SU-DHL-6 (cell line): ENCODE measurements around the gene ARCN1.

Experiments used
- H2AFZ ChIP-seq: fragments of 200-600 bp; sonication (generic); 2 replicates; pipeline ENCODE4 v1.6.1; 2014; ENCODE audit warnings: low read depth, mild to moderate bottlenecking, moderate library complexity, mixed read lengths, antibody characterized with exemption, low read length; ENCODE audit not compliant: severe bottlenecking
- H3F3A ChIP-seq: fragments of 200-600 bp; shearing (Covaris generic); 2 replicates; pipeline ENCODE4 v1.6.0; 2016; ENCODE audit warnings: antibody characterized with exemption, mild to moderate bottlenecking; ENCODE audit not compliant: insufficient read depth
- H3K27ac ChIP-seq: fragments of 200-600 bp; sonication (generic); 2 replicates; pipeline ENCODE4 v1.5.1; 2016; ENCODE audit warnings: low read depth, mild to moderate bottlenecking, low read length, moderate library complexity, mixed read lengths
- H3K27me3 ChIP-seq: fragments of 200-600 bp; sonication (generic), shearing (Covaris generic); 2 replicates; pipeline ENCODE4 v1.6.0; 2014; ENCODE audit warnings: mild to moderate bottlenecking, low read length
- H3K36me3 ChIP-seq: fragments of 200-600 bp; sonication (generic); 2 replicates; pipeline ENCODE4 v1.6.1; 2014; ENCODE audit warnings: mild to moderate bottlenecking, low read length, mixed read lengths
- H3K4me2 ChIP-seq: fragments of 300-600, 200-600 bp; shearing (Covaris generic), sonication (generic); 2 replicates; pipeline ENCODE4 v1.6.0; 2014; ENCODE audit warnings: low read length, low read depth, mild to moderate bottlenecking; ENCODE audit not compliant: poor library complexity, severe bottlenecking
- H3K4me3 ChIP-seq: fragments of 200-600 bp; sonication (generic); 2 replicates; pipeline ENCODE4 v1.5.1; 2014; ENCODE audit warnings: antibody characterized with exemption, low read length, mild to moderate bottlenecking, mixed read lengths; ENCODE audit not compliant: insufficient read depth, poor library complexity, severe bottlenecking
- H3K79me2 ChIP-seq: fragments of 200-600 bp; sonication (generic); 2 replicates; pipeline ENCODE4 v1.6.1; 2014; ENCODE audit warnings: mild to moderate bottlenecking, low read length, moderate library complexity; ENCODE audit not compliant: insufficient read depth
- H3K9ac ChIP-seq: fragments of 200-600 bp; sonication (generic); 2 replicates; pipeline ENCODE4 v1.7.0; 2014; ENCODE audit warnings: mild to moderate bottlenecking, low read length
- H3K9me2 ChIP-seq: fragments of 200-600 bp; sonication (generic); replicated peaks from 2 replicates; pipeline ENCODE4 v1.6.1; 2014; ENCODE audit warnings: low read length; ENCODE audit not compliant: insufficient read depth
- H3K9me3 ChIP-seq: fragments of 200-600 bp; sonication (generic); 2 replicates; pipeline ENCODE4 v1.6.1; 2014; ENCODE audit warnings: low read length, mixed read lengths; ENCODE audit not compliant: insufficient read depth
- H4K20me1 ChIP-seq: fragments of 200-600 bp; sonication (generic); 2 replicates; pipeline ENCODE4 v1.6.1; 2014; ENCODE audit warnings: low read depth, mild to moderate bottlenecking, antibody characterized with exemption, low read length, moderate library complexity, mixed read lengths
- EZH2phosphoT487 ChIP-seq: fragments of 200-600 bp; sonication (generic), shearing (Covaris generic); conservative IDR thresholded peaks from 2 replicates; pipeline ENCODE4 v1.6.1; 2018; ENCODE audit warnings: mild to moderate bottlenecking, antibody characterized with exemption, low read length, moderate library complexity, mixed read lengths
- TF ChIP-seq, protein P1 (sequence below): fragments of 200-600 bp; sonication (generic); IDR thresholded peaks from one replicate; pipeline ENCODE4 v1.5.1; 2017; ENCODE audit warnings: antibody characterized with exemption, mild to moderate bottlenecking, low read length, moderate library complexity; ENCODE audit not compliant: insufficient read depth, poor library complexity, severe bottlenecking

The ARCN1 gene

GRCh38 chr11:118636569-118637290 lies 64.5 kb downstream of the ARCN1 start:
- Histone ChIP-seq H3K79me2 (no peaks in the 10 kb centered on the region), H3K27ac (no peak overlapping the region), H3K9me2 (no peaks in the 10 kb centered on the region), H3K9me3 (no peaks in the 10 kb centered on the region), H4K20me1 (no peaks in the 10 kb centered on the region), H3K36me3 (no peaks in the 10 kb centered on the region), H3K4me2 (no peak overlapping the region), H3K9ac (no peak overlapping the region), H3F3A (no peaks in the 10 kb centered on the region), H3K27me3 (no peaks in the 10 kb centered on the region), H2AFZ (no peak overlapping the region), H3K4me3 (no peak overlapping the region)
- TF ChIP-seq EZH2phosphoT487 = no peak
- TF ChIP-seq, protein P1, sequence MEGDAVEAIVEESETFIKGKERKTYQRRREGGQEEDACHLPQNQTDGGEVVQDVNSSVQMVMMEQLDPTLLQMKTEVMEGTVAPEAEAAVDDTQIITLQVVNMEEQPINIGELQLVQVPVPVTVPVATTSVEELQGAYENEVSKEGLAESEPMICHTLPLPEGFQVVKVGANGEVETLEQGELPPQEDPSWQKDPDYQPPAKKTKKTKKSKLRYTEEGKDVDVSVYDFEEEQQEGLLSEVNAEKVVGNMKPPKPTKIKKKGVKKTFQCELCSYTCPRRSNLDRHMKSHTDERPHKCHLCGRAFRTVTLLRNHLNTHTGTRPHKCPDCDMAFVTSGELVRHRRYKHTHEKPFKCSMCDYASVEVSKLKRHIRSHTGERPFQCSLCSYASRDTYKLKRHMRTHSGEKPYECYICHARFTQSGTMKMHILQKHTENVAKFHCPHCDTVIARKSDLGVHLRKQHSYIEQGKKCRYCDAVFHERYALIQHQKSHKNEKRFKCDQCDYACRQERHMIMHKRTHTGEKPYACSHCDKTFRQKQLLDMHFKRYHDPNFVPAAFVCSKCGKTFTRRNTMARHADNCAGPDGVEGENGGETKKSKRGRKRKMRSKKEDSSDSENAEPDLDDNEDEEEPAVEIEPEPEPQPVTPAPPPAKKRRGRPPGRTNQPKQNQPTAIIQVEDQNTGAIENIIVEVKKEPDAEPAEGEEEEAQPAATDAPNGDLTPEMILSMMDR = no peak

- Histone ChIP-seq H4K20me1 (no peaks in the 10 kb centered on the region), H3K36me3 (no peaks in the 10 kb centered on the region), H3K9me3 (no peaks in the 10 kb centered on the region), H3K27me3 (no peaks in the 10 kb centered on the region), H2AFZ (no peak overlapping the region), H3K4me3 (no peak overlapping the region), H3F3A (no peaks in the 10 kb centered on the region), H3K9ac (no peak overlapping the region), H3K9me2 (no peaks in the 10 kb centered on the region), H3K79me2 (no peaks in the 10 kb centered on the region), H3K27ac (no peak overlapping the region), H3K4me2 (no peak overlapping the region)
- no peak for TF ChIP-seq EZH2phosphoT487
- TF ChIP-seq, protein P1 = no peak
Observed at GRCh38 chr11:118638726-118639125, 66.5 kb downstream of the ARCN1 start.

- Histone ChIP-seq H2AFZ (no peak overlapping the region), H3K27ac (no peak overlapping the region), H3K36me3 (no peaks in the 10 kb centered on the region), H3K4me3 (no peak overlapping the region), H3K4me2 (no peak overlapping the region), H4K20me1 (no peaks in the 10 kb centered on the region), H3K79me2 (no peaks in the 10 kb centered on the region), H3K9me3 (no peaks in the 10 kb centered on the region), H3F3A (no peaks in the 10 kb centered on the region), H3K9me2 (no peaks in the 10 kb centered on the region), H3K9ac (no peak overlapping the region), H3K27me3 (no peaks in the 10 kb centered on the region)
- TF ChIP-seq EZH2phosphoT487 = no peak
- TF ChIP-seq, protein P1 = no peak
Observed at GRCh38 chr11:118639899-118640298, 67.7 kb downstream of the ARCN1 start.
